ENCODE measurements around the gene HIVEP1. TPM values are rescaled to one million over a fixed set of nuclear protein-coding genes. Genes with fewer than 3 reads are reported as not detected.
A peak's percentile ranks its signal among the peaks of the same experiment; 100 is the strongest.

The HIVEP1 gene
- total and polyA plus RNA-seq, 2 of the 13 experiments (the other 11 are each of a cell fraction or from before 2014, with no cell fraction given), result 7.4 to 9.9 TPM

DNA sequence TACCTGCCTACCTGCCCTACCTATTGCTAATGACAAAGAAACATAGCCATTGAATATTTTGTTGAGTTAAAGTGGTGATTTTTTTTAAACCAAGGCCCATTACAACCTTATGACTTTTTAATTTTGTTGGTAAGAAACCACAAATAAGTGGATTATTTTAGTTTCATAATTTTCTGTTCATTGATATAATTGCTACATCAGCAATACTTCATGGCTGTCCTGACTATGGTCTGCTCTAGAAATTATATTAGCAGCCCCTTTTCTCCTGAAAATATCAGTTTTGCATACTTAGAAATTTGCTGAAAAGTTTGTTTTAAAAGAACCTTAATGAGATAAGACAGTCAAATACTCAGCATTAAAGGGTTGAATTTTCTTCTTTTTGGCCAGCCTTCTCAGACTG, 106.5 kb downstream of the HIVEP1 start:
- ChIA-PET POLR2A (no interaction called here), CTCF (ENCODE audit: low intra/inter-chr PET ratio, low total read pairs) (no interaction called here)
- H3K9ac ChIP-seq (ENCODE audit: insufficient read depth, low read depth, low read length), result no peak overlapping the region
- H3K4me3 ChIP-seq (replicated peaks in 1 of 3; ENCODE audit: insufficient read depth in 1 of 3, low read depth in 2 of 3, low read length in 3 of 3), result no peak overlapping the region
- no peaks in the 10 kb centered on the region for H3K79me2 ChIP-seq (ENCODE audit: insufficient read depth, low read length)
- peak; percentile 26 for FAIRE-seq
- no peak overlapping the region for H3K27ac ChIP-seq (ENCODE audit: extremely low read length, insufficient read depth, low read length)
- no peak for ATAC-seq
- in situ Hi-C loops (cut with HindIII; ENCODE audit: extremely low pct_ligation_motif_present, low pct_unique_long_range_greater_than_20kb) (no loop called here), intact Hi-C loops (cut with micrococcal nuclease; ENCODE audit: unreplicated experiment) (no loop called here)
- H3K27me3 ChIP-seq (ENCODE audit: control insufficient read depth in 1 of 2, insufficient read depth in 2 of 2, low read length in 2 of 2), result no peaks in the 10 kb centered on the region
- 0 out of 2 replicates have a peak, but pooled peaks cover 2% of the 10 kb centered on the region for H4K20me1 ChIP-seq (ENCODE audit: insufficient read depth, low read length)
- DNase-seq (ENCODE audit: low spot score), result no peak
- H3K36me3 ChIP-seq (replicated peaks in 1 of 2; ENCODE audit: control insufficient read depth in 1 of 2, insufficient read depth in 2 of 2, low read length in 2 of 2), result peaks cover 11 to 27% of the 10 kb centered on the region in 2 experiments
- BruUV-seq (replicated peaks), result no TSS peak
- no peak overlapping the region for H2AFZ ChIP-seq (ENCODE audit: low read length)
- H3K9me3 ChIP-seq (ENCODE audit: low read length), result no peaks in the 10 kb centered on the region
- no peak overlapping the region for H3K4me2 ChIP-seq (ENCODE audit: low read depth, low read length)
- H3K4me1 ChIP-seq (ENCODE audit: insufficient read depth, low read length), result no peaks in the 10 kb centered on the region
- TF ChIP-seq MAFK (conservative IDR thresholded peaks at IDR 0.05 in 1 of 2, IDR thresholded peaks at IDR 0.05 in 1 of 2; ENCODE audit: low read length in 2 of 2) (peak; percentile 97 to 98), MAFF (IDR thresholded peaks at IDR 0.05; ENCODE audit: low read depth, low read length) (peak; percentile 97), ZNF570 (CRISPR knock-in tag; IDR thresholded peaks at IDR 0.05; ENCODE audit: borderline replicate concordance) (no peak), ZNF331 (CRISPR knock-in tag; IDR thresholded peaks at IDR 0.05) (no peak)
- TF ChIP-seq, protein P1, sequence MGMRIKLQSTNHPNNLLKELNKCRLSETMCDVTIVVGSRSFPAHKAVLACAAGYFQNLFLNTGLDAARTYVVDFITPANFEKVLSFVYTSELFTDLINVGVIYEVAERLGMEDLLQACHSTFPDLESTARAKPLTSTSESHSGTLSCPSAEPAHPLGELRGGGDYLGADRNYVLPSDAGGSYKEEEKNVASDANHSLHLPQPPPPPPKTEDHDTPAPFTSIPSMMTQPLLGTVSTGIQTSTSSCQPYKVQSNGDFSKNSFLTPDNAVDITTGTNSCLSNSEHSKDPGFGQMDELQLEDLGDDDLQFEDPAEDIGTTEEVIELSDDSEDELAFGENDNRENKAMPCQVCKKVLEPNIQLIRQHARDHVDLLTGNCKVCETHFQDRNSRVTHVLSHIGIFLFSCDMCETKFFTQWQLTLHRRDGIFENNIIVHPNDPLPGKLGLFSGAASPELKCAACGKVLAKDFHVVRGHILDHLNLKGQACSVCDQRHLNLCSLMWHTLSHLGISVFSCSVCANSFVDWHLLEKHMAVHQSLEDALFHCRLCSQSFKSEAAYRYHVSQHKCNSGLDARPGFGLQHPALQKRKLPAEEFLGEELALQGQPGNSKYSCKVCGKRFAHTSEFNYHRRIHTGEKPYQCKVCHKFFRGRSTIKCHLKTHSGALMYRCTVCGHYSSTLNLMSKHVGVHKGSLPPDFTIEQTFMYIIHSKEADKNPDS (CRISPR knock-in tag; IDR thresholded peaks at IDR 0.05), result no peak
- TF ChIP-seq, protein P2, sequence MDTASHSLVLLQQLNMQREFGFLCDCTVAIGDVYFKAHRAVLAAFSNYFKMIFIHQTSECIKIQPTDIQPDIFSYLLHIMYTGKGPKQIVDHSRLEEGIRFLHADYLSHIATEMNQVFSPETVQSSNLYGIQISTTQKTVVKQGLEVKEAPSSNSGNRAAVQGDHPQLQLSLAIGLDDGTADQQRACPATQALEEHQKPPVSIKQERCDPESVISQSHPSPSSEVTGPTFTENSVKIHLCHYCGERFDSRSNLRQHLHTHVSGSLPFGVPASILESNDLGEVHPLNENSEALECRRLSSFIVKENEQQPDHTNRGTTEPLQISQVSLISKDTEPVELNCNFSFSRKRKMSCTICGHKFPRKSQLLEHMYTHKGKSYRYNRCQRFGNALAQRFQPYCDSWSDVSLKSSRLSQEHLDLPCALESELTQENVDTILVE (CRISPR knock-in tag; IDR thresholded peaks at IDR 0.05), result no peak
- TF ChIP-seq, protein P3, sequence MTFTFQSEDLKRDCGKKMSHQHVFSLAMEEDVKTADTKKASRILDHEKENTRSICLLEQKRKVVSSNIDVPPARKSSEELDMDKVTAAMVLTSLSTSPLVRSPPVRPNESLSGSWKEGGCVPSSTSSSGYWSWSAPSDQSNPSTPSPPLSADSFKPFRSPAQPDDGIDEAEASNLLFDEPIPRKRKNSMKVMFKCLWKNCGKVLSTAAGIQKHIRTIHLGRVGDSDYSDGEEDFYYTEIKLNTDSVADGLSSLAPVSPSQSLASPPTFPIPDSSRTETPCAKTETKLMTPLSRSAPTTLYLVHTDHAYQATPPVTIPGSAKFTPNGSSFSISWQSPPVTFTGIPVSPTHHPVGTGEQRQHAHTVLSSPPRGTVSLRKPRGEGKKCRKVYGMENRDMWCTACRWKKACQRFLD (CRISPR knock-in tag; IDR thresholded peaks at IDR 0.05; ENCODE audit: borderline replicate concordance), result no peak

Data from HepG2 (cell line).